ENCODE data around the gene LOXL1.

The LOXL1 gene

DNA sequence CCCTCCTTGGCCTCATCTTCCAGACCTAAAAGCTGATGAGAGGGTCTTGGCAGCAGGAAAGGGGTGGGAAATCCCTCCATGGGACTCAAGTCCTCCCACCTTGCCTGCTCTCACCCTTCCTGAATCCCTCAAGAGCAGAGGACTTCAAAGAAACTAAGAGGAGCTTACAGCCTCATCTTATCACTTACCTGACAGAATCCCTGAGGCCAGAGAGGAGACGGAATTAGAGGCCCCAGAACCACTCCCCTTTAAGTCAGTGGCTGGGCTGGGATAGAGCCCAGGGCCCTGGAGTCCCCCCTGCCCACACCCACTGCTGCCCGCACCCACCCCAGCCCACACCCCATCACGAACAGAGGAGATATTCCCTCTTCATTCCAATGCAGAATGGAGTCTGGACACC, 15.2 kb downstream of the LOXL1 start:
- DNase-seq, result no peak

DNA sequence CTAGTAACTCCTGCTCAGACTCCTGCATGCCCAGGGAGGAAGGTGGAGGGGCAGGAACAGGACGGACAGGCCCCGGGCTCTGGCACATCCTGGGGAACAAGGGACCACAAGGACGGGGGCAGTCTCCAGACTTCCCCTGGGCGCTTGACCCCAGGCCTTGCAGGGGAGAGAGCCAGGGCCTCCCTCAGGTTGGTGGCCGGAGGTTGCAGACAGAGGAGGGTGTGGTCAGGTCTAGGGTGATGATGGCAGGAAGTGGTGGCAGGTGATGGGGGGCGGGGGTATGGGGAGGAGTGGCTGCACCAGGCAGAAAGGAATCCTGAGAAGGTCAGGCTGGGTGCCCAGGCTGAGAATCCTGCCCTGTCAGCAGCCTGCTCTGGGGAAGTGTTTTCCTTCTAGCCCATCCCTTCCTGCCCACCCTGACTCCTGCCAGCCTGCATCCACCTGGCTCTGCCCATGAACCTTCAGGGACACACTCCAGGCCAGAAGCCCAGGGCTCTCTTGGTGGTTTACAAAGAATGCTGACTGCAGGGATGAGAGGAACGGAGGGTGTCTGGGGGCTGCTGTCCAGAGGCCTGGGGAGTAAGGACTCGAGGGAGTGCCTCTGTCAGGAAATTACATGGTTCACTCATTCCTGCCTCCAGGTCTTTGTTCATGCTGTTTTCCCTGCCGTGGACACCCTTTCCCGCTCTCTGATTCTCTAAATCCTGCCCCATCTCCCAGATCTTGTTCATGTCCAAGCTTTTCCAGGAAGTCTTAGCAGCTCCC, 15.8 kb downstream of the LOXL1 start:
- DNase-seq, result no peak

DNA sequence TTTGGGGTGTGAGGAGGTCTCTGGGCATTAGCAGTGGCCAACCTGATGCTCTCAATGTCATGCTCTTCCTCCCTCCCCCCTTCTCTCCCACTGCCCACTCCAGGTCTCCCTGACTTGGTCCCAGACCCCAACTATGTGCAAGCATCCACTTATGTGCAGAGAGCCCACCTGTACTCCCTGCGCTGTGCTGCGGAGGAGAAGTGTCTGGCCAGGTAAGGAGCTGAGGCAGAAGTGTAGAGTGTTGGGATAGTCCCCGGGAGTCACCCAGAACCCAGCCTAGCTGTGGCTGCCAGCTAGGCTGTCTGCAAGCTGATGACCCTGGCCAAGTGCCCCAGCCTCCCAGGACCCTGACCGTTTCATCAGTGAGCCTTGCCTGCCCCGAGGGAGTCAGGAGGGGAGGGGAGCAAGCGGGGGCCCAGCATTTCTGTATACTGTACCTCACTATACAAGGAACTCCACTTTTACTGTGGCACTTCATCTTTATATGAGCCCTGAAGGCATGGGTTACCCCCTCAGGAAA, 16.5 kb downstream of the LOXL1 start:
- no peak for DNase-seq

DNA sequence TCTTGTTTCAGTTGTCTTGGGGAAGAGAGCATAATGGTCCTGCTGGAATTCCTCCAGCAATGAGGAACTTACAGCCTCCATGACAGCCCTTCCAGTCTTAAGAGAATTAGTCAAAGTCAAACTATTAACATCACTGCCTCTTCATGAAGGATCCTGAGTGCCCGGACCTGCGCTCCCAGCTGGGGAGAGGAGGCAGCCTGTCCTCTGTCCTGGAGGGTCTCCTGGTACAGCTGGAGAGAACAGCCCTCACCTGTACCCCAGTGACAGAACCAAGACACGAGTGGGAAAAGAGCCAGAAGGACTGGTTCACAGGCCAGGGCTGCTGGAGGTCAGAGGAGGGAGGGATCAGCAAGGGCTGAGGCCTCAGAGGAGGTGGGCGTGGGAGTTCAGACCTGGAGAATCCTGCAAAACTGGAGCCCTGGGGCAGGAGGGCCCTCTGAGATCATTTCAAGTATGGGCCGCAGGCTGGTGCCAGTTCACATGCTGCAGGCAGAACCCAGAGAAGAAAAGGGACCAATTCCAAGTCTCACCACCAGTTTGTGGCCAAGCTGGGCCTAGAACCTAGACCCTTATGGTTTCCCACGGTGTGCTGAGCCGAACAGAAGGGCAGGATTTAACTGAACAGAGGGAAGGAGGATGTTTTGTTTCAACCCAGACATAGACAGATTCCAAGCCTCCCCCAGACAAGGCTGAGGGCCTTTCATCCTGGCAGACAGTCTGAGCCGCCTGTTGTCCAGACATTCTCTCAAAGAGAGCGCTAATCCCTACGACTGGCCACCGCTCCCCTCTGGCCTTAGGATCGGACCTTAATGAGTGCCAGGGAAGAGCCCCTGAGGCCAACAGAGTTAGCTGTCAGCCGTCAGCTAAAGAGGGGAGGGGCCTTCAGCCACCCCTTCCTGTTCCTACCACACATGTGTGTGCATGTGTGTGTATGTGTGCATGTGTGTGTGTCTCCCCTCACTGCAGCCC, 18.2 kb downstream of the LOXL1 start:
- DNase-seq, result no peak

DNA sequence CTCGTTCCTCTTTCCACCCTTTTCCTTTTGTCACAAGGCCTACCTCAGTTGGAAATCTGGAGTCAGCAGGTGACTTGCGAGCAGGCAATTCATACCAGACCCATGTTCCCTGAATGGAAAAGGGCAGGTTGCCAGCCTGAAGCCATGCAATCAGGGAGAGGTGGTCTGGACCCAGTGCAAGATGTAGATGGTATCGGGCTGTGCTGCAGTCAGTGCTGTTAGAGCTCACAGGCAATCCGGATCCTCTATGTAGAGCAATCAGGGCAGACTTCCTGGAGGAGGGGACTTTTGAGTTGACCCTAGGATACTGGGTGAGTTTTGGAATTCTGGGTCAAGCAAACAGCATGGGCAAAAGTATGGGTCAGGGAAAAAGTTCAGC, 18.9 kb downstream of the LOXL1 start:
- no peak for DNase-seq

DNA sequence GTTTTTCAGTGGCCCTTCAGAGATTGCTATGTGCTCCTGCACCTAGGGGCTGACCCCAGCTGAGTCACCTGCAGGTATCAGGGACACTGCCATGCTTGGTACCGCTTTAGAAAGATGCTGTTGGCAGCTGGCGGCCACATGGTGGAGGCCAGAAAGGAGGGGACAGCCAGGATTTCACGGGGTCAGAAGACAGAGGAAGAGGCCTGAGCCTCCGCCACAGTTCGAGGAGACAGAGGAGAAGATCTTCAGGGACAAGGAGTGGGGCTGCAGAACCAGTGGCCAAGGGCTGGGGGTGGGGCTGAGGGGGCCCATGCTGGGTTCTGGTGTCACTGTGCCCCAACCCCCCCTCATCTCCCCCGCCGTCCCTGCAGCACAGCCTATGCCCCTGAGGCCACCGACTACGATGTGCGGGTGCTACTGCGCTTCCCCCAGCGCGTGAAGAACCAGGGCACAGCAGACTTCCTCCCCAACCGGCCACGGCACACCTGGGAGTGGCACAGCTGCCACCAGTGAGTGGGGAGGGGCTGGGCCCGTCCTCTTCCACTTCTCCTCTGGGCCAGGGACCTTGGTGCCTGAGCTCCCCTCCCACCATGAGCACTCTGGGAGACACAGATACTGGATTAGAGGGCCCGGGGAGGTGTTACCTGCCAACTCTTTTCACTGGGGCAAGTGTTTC, 19.9 kb downstream of the LOXL1 start:
- DNase-seq, result no peak

DNA sequence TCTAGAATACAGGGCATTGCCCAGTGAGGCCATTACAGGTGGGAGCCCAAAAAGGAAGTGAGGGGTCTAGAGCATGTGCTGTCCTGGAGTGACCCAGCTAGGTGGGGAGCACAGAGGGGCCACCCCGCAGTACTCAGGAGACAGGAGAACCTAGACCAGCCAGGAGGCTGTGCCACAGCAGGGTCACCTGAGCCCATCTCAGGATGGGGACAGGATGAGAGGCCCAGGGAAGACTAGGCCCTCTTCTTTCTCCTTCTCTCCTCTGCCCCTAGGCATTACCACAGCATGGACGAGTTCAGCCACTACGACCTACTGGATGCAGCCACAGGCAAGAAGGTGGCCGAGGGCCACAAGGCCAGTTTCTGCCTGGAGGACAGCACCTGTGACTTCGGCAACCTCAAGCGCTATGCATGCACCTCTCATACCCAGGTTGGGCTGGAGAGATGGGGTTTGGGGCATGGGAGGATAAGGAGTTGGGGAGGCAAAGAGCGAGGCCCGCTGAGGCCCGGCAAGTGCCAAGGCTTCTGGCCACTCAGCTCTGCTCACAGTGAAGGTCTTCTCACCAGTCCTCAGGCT, 20.6 kb downstream of the LOXL1 start:
- DNase-seq, result no peak

DNA sequence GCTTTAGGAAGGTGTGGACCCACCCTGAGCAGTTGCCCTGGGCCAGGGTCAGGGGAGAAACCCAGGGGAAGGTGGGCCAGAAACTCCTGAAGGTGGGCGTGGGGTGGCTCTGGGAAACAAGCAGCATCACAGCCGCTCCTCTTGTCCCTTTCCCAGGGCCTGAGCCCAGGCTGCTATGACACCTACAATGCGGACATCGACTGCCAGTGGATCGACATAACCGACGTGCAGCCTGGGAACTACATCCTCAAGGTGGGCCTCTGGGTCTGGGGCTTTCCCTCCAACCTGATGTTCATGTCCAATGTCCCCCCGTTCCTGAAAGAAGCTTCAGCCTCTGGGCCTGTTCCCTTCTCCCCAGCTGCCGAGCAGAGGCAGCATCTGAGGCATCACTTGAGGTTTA, 21.4 kb downstream of the LOXL1 start:
- no peak for DNase-seq

DNA sequence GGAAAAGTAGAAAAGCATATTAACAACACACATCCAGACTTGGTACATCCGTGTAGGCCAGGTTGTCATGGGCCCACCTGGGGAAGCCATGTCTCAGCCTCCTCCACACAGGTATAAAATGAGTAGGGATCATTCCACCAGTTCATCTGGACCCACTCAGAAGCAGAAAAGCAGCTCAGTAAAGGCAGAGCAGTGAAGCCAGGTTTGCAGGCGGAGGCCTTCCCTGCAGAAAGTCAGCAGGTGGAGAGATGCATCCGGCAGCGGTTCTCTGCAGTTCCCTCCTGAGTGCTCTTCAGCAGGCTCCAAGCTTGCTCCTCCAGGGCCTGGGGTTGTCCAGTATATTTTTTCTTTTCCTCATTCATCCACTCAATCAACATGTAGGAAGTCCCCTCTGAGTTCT, 22.1 kb downstream of the LOXL1 start:
- DNase-seq, result no peak

DNA sequence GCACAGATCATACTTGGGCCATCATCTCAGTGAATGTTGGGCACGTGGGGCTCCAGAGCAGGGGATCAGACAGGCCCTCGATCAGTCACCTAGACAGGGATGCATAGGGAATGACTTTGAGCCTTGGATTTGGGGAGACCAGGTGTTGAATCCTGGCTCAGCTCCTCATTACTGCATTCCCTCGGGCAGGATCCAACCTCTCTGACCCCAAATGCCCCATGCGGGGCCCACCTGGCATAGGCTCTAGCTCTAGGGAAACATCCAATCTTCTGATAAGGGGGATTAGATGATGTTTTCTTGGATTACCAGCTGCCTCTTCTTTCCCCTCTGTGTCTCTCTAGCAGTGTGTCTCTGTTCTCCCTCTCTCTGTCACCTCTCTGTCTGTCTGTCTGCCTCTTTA, 22.7 kb downstream of the LOXL1 start:
- DNase-seq, result no peak

DNA sequence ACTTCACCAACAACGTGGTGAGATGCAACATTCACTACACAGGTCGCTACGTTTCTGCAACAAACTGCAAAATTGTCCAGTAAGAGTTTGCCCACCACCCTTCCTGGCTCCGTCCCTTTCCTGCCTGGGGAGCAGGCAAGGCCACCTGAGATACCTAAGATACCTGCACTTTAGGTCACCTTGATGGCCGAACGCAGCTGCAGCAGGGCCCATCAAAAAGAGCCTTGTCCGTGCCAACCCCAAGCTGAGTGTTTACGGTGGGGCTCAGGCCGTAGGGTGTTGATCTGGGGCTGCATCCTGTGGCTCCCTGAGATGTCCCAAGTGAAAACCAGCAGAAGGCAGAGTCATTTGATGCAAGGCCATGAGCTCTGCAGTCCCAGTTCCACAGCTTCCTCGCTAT, 23.2 kb downstream of the LOXL1 start:
- DNase-seq, result no peak

DNA sequence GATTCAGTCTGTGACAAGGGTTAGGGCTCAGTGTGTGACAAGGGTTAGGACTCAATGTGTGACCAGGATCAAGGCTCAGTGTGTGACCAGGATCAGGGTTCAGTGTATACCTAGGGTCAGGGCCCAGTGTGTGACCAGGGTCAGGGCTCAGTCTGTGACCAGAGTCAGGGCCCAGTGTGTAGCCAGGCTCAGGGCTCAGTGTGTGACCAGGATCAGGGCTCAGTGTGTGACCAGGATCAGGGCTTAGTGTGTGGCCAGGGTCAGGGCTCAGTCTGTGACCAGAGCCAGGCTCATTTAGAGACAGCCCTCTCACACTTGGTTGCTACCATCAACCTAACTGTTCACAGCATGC, 24.2 kb downstream of the LOXL1 start:
- no peak for DNase-seq

DNA sequence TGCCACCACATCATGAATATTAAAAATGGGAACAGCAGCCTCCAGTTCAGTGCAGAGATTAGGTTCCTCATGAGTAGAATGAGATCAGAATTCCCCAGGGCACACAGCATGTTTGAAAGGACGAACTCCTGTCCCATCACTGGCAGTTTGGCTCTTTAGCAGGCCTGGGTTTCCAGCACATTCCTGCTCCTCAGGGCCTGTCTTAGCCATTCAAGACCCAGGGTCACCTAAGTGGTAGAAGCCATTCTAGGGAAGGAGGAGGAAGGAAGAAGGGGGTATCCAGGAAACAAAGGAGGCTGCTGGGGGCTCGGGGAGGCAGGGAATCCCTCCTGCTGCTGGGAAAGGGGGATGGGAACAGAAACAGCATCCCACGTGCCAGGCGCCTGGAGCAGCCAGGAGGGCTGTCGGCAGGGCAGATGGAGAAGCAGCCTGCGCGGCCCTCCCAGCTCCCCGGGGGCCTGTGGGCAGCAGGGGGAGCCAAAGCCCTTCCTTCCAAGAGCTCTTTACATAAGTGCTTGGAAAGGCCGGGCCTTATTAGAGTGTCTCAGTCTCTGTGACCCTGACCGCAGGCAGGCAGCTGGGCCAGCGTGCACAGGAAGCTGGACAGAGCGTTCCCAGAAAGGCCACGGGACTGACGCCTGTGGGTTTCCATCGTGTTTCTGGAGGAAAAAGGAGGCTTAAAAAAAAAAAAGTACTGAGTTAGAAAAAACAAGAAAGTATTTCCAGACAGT, 24.7 kb downstream of the LOXL1 start:
- DNase-seq, result no peak

DNA sequence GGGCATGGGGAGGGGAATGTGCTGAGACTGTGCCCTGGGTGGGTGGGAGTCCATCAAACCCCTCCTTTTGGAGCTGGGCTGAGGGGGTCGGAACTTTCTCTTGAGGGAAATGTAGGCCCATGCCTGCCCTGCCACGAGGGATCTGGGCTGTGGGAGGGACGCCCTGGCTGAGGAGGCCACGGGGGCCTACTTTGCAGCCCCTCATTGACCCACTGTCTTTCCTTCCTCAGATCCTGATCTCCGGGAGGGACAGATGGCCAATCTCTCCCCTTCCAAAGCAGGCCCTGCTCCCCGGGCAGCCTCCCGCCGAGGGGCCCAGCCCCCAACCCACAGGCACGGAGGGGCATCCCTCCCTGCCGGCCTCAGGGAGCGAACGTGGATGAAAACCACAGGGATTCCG, 25.3 kb downstream of the LOXL1 start:
- DNase-seq, result no peak

DNA sequence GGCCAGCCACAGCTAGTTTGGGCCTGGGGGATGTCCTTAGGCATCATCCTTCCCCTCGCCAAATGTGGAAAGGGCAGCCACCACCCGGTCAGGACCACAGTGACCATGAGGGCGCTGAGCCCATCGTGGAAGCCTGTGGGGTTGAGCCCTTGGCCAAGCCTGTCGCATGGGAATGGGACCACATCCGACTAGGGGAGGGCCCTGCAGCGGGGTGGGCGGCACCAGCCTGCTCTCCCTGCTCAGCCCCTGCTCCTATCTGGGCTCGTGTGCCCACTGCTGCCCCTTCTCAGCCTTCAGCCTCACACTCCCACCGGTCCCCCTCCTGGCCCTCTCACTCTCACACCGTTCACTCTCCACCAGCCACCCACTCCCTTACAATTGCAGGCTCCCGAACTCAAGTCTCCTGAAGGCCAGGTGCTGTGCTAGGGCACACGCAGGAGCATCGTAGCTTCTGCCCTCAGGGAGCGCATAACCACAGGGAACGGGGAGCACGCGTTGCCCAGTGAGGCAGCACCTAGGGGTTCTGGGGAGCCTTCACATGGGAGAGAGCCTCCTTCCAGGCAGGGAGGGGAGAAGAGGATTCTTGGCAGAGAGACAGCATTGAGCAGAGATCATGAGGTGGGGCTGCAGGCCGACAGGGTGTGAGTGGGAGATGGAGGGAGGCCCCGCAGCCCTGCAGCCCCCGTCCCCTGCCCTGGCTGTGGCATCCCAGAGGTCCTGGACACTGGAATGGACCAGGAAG, 26.1 kb downstream of the LOXL1 start:
- DNase-seq, result no peak

DNA sequence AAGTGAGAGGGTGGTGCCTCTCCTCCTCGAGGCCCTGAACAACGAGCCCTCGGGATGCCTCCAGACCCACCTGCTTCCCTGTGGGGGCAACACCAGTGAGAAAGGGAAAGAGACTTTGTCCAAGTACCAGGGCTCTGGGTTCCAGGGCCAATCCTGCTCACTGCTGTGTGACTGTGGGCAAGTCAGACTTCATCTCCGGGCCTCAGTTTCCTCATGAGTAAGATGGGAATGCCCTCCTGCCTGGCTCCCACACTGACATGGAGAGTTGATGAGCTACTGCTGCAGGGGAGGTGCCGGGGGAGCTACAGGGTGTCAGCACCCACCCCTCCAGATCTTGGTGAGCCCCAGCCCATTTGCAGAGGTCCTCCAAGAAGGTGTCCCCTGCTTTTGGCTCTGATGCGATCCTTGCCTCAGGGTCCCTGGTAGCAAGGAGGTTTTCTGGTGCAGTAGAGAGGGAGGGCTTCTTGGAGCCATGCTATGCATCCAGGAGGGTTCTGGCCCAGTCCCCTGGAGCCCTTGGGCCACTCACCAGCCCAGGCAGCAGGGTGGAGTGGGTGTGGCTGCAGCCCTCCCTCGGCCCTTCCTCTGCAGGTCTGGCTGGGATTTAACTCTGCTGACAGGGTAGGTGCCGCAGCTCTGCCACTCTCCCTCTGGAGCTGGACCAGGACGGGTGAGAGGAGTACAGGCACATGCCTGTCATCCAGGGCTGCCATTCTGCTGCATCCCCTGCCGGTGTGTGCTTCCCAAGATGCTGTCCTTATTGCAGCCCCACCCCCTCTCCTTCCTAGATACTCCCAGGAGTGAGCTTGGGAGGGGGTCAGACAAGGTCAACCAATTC, 26.9 kb downstream of the LOXL1 start:
- no peak for DNase-seq

DNA sequence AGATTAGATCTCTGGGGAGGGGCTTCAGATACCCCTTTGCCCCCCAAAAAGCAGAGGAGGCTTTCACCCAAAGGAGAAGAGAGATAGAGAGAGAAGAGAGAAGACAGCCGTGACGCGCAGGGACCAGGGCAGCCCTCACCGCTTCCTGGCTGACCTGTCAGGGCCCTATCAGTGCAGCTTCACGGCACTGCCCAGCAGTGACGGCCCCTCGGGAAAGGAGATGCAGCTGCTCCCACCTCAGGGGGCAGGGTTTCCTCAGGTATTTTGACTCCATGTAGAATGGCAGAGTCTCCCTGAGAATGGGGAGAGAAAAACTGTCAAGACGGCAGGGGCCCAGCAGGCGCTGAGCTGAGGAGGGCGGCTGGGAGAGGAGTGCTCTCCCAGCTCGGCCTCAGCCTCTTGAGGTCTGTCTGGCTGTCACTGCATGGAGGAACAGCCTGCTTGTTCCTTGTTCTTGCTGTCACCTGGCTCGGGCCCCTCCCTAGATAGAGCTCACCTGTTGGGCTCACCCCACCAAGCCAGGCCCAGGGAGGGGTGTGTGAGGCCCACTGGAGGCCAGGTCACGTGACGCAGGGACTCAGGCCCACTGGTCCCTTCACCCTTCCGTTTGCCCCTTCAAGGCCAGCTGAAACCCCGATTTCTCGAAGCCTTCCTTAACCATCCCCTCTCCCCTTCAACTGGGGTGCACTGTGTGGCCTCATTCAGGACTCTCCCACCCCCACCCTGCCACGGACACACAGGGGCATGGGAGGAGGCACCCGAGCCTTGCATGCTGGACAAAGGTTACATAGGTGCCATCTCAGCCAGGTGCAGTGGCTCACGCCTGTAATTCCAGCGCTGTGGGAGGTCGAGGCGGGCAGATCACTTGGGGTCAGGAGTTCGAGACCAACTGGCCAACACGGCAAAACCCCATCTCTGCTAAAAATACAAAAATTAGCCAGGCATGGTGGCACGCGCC, 28.2 kb downstream of the LOXL1 start:
- DNase-seq, result no peak

DNA sequence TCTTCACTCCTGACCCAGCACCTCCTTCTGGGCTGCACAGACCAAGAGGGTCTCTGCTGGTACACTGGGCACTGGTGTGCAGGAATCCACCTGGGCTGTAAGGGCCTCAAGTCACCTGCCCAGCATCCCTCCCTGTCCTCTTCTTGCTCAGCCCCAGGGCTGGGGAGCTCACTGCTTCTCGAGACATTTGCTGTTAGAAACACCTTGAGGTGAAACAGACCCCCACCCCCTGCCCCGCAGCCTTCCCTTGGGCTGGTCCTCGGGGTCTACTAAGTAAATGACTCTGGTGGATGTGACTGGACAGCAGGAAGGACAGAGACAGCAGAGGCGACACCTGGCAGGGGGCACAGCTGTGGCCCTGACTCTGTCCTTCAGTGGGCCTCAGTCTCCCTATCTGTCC, 29.1 kb downstream of the LOXL1 start:
- DNase-seq, result no peak

All from NCI-H2081 treated with DMSO at 0.1 percent for 48 hours (cell line).